COLO829 (cell line): ENCODE measurements around the gene P3H2.

Experiments used
- DNase-seq: peaks from one replicate; pipeline ENCODE4 v3.0.0; 2012; ENCODE audit warnings: low spot score

Gene P3H2

GRCh38 chr3:190051641-190052040 lies 69.1 kb downstream of the P3H2 start:
- DNase-seq, result no peak

GRCh38 chr3:190048932-190049441 lies 71.7 kb downstream of the P3H2 start:
- no peak for DNase-seq

GRCh38 chr3:190044974-190045373 lies 75.7 kb downstream of the P3H2 start:
- no peak for DNase-seq

- no peak for DNase-seq
These were observed 76.6 kb downstream of the P3H2 start for GRCh38 chr3:190044142-190044541.

- no peak for DNase-seq
These were observed 77.0 kb downstream of the P3H2 start for GRCh38 chr3:190043741-190044140.

GRCh38 chr3:190042558-190042957 lies 78.1 kb downstream of the P3H2 start:
- no peak for DNase-seq

- no peak for DNase-seq
These were observed 79.2 kb downstream of the P3H2 start for GRCh38 chr3:190041333-190042041.

GRCh38 chr3:190040145-190040544 lies 80.6 kb downstream of the P3H2 start:
- no peak for DNase-seq

GRCh38 chr3:190038050-190038933 lies 82.4 kb downstream of the P3H2 start:
- peak; percentile 43 for DNase-seq

GRCh38 chr3:190036631-190037030 lies 84.1 kb downstream of the P3H2 start:
- no peak for DNase-seq

GRCh38 chr3:190034446-190034845 lies 86.3 kb downstream of the P3H2 start:
- no peak for DNase-seq

- no peak for DNase-seq
These were observed 87.8 kb downstream of the P3H2 start for GRCh38 chr3:190032923-190033322.

GRCh38 chr3:190031887-190032752 lies 88.6 kb downstream of the P3H2 start:
- no peak for DNase-seq

- DNase-seq, result no peak
These were observed 93.6 kb downstream of the P3H2 start for GRCh38 chr3:190027116-190027515.

- no peak for DNase-seq
These were observed 94.5 kb downstream of the P3H2 start for GRCh38 chr3:190026154-190026553.

- peak; percentile 45 for DNase-seq
These were observed 95.8 kb downstream of the P3H2 start for GRCh38 chr3:190024912-190025311.

GRCh38 chr3:190019844-190020243 lies 100.9 kb downstream of the P3H2 start:
- no peak for DNase-seq

- no peak for DNase-seq
These were observed 101.7 kb downstream of the P3H2 start for GRCh38 chr3:190019006-190019405.

- DNase-seq, result no peak
These were observed 102.2 kb downstream of the P3H2 start for GRCh38 chr3:190018460-190018859.

- DNase-seq, result peak; percentile 60
These were observed 103.0 kb downstream of the P3H2 start for GRCh38 chr3:190017521-190018288.

GRCh38 chr3:190016966-190017365 lies 103.7 kb downstream of the P3H2 start:
- DNase-seq, result no peak
